GM11168 (cell line): Measurements from ENCODE around the gene RAB1A.

Experiments
- in situ Hi-C: fragments of 300-500 bp; cut with MboI; formaldehyde crosslinking; loops from one replicate; pipeline ENCODE4 v1.12.0; 2022; ENCODE audit warnings: low sequenced_read_pairs; ENCODE audit not compliant: unreplicated experiment

RAB1A gene

DNA sequence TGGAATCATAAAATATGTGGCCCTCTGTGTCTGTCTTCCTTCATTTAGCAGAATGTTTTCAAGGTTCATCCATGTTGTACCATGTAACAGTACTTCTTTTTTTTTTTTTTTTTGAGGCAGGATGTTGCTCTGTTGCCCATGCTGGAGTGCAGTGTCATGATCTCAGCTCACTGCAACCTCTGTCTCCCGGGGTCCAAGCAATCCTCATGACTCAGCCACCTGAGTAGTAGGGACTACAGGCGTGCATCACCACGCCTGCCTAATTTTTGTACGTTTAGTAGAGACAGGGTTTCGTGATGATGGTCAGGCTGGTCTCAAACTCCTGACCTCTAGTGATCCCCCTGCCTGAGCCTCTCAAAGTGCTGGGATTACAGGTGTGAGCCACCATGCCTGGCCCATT is 31.2 kb downstream of the RAB1A start:
- in situ Hi-C loops = no loop called here

- in situ Hi-C loops = no loop called here
Measured at GRCh38 chr2:65097844-65098243, 32.1 kb downstream of the RAB1A start.

- in situ Hi-C loops = no loop called here
Measured at GRCh38 chr2:65096948-65097347, 33.0 kb downstream of the RAB1A start.

DNA sequence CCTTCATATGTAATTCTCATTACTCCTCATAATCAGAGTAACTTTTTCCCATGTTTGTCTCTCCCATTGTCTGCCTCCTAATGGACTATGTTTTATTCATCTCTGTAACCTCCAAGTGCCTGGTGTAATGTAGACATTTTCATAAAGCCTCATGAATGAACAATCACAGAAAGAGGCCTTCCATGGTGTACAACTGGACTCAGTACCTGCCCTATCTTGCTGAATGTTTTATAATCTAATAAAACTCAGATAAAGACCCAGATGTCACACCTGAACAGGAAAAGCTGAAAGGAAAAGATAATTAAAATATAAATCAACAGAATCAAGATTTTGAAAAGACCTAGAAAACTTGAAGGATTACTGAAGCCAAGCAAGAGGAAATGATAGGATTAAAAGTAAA is 36.7 kb downstream of the RAB1A start:
- in situ Hi-C loops = no loop called here

GRCh38 chr2:65092791-65093190 is 37.1 kb downstream of the RAB1A start:
- in situ Hi-C loops = no loop called here

DNA sequence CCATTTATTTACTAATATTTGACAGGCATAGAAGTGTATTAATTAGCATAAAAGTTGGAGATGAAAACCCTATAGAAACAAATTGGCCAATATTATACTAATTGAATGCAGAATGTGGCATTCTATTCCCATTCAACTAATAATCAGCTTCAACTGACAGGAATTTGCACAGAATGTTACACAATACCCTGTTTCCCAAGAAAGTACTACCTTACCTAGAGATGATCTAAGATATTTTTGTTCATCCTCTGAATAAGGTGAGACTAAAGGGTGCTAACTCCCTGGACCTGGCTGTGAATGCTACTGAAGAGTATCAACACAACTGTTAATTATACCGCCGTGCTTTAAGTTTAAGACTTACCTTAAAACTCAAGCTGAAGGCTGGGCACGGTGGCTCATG is 44.8 kb downstream of the RAB1A start:
- in situ Hi-C loops = no loop called here

DNA sequence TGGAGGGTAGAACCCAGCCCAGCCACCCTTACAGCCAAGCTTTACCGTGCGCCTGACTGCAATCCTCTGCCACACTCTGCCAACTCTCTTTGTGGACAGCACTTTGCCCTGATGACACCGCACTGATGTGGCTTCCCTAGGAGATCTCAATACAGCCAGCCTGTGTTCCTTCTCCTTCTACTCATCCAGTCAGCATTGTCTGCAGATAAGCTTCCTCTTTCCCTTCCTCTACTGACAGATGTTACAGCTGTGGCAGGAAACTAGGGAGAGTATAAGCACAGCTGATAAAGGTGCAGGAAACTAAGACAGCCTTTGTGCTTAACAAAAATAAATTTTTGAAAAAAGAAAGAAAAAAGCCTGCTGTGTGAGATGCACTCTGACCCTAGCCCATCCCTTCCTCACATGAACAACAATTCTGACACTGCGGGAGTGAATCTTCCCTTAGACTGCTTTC is 48.6 kb downstream of the RAB1A start:
- in situ Hi-C loops = no loop called here

GRCh38 chr2:65079017-65079416 is 50.9 kb downstream of the RAB1A start:
- in situ Hi-C loops = loop anchor here (10.0 kb wide), 1 partner anchor 496 kb away; no protein-coding TSS in a partner anchor

DNA sequence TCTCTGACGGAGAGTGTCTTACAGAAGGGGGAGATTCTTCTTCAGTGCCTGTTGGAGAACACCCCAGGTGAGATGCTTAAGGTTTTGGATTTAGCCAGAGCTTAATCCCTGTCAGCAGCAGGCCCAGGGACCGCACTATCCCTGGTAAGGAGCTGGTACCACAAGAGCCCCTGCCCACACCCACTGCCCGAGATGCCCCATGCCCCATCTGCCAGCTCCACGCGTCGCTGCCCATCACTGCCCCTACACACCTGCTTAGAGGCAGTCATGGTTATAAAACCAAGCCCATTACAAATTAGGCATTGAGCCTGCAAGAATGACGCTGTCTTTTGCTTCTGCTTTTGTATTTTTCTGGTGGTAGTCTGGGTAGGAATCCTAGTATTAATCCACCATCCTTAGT is 52.0 kb downstream of the RAB1A start:
- in situ Hi-C loops = loop anchor here (10.0 kb wide), 1 partner anchor 497 kb away; no protein-coding TSS in a partner anchor

DNA sequence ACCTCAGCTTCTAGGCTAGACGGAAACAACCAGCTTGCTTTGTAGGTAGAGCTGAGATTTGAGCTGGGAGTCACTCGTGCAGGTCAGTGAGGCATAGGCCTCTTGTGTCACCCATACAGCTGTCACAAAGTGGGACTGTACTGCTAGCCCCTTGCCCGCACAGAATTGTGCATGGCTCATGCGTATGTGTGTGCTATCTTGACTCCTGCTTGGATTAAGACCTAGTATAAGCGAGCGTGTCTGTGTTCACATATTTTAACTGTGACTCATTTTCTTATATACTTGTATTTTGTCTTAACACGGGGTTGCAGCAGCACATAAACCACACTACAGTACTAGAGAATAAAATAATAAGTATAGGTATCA is 53.6 kb downstream of the RAB1A start:
- in situ Hi-C loops = loop anchor here (10.0 kb wide), 1 partner anchor 498 kb away; no protein-coding TSS in a partner anchor

DNA sequence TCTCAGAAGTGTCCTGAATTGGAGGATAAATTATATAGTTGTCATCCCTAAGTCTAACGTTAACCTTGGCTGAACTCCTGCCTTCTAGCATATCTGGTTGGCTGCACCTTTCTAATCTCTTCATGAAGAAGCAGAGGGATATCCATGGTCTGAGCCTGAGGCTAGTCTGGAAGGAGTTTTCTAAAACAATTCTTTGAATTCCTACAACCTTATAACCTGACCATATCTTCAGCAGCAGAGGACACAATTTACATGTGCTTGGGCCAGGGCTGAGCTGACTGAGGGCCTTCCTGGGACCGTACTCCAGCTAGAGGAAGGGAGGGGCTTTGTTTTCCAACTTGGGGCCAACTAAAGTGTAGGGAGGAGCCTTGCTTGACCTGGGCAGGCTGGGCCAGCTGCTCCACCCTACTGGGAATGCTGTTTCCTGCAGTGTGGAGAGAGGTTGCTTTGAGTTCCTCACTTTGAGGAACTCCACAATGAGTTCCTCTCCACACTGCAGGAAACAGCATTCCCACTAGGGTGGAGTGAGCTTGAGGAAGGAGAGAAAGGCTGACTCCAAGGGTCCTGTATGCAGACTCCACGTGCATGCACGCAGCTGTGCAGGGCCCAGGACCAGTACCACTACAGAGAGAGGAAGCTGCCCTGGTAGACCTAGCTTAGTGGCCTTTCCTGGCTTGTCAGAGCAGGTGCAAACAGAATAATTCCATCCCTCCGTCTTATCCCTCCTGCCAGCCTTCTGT is 54.1 kb downstream of the RAB1A start:
- in situ Hi-C loops = loop anchor here (10.0 kb wide), 1 partner anchor 499 kb away; no protein-coding TSS in a partner anchor

DNA sequence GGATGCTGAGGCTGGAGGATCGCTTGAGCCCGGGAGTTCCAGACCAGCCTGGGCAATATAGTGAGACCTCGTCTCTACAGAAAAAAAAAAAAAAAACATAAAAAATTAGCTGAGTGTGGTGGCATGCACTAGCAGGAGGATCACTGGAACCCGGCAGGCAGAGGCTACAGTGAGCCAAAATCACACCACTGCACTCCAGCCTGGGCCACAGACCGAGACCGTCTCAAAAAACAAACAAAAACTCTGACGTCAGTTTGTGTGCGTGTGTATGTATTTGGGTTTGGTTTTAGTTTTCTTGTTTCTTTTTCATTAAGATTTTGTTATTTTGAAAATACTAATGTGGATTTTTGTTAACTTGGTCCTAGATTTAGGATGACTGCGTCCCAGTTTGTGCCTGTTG is 54.7 kb downstream of the RAB1A start:
- in situ Hi-C loops = loop anchor here (10.0 kb wide), 1 partner anchor 500 kb away; no protein-coding TSS in a partner anchor

GRCh38 chr2:65073879-65074565 is 55.9 kb downstream of the RAB1A start:
- in situ Hi-C loops = loop anchor here (5.0 to 10.0 kb wide), 2 partner anchors 93 to 501 kb away; no protein-coding TSS in a partner anchor

GRCh38 chr2:65072181-65072970 is 57.5 kb downstream of the RAB1A start:
- in situ Hi-C loops = loop anchor here (5.0 to 10.0 kb wide), 2 partner anchors 95 to 502 kb away; no protein-coding TSS in a partner anchor

DNA sequence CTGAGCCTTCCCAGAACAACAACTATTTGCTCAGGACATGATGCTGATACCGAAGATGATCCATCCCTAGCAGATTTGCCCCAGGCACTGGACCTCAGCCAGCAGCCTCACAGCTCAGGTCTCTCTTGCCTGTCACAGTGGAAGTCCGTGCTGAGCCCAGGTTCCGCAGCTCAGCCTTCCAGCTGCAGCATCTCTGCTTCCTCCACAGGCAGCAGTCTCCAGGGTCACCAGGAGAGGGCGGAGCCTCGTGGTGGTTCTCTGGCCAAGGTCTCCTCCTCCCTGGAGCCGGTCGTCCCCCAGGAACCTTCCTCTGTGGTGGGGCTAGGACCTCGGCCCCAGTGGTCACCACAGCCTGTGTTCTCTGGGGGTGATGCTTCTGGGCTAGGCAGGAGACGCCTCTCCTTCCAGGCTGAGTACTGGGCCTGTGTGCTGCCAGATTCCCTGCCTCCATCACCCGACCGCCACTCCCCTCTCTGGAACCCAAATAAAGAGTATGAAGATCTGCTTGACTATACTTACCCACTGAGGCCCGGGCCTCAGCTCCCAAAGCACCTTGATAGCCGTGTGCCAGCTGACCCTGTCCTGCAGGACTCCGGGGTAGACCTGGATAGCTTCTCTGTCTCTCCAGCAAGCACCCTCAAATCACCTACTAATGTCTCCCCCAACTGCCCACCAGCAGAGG is 58.3 kb downstream of the RAB1A start:
- in situ Hi-C loops = loop anchor here (5.0 to 10.0 kb wide), 2 partner anchors 96 to 503 kb away; no protein-coding TSS in a partner anchor

- in situ Hi-C loops = loop anchor here (5.0 to 10.0 kb wide), 2 partner anchors 96 to 504 kb away; no protein-coding TSS in a partner anchor
Measured at GRCh38 chr2:65070856-65071255, 59.0 kb downstream of the RAB1A start.

DNA sequence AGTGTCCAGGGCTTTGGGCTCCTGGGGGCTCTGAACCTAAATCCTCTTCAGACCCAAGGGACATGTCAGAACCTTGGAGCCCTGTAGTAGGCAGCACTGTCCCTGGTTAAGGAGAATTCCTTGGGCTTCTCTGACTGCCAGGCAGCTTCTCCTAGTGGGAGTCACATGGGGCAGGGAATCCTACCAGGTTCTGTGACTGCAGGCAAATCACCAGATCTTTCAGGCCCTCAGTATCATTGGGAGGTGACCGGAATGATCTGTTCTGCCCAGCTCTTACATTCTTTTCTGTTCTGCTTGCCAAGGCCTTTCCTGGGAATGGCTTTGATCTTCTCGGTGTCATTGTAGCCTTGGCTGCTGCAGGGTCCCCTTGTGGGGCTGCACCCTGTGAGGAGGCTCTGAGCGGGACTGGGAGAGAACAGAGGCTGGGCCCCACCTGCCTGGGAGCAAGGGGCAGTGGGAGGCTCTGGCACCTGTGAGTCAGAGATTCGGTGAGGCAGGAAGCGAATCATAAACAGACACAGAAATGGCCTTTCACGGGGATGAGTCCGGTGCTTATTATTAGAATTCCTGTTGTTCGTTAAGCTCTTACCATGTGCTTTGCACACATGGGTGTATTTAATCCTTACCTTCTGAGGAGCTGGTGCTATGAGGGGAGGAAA is 59.6 kb downstream of the RAB1A start:
- in situ Hi-C loops = loop anchor here (5.0 to 10.0 kb wide), 2 partner anchors 97 to 504 kb away; no protein-coding TSS in a partner anchor

DNA sequence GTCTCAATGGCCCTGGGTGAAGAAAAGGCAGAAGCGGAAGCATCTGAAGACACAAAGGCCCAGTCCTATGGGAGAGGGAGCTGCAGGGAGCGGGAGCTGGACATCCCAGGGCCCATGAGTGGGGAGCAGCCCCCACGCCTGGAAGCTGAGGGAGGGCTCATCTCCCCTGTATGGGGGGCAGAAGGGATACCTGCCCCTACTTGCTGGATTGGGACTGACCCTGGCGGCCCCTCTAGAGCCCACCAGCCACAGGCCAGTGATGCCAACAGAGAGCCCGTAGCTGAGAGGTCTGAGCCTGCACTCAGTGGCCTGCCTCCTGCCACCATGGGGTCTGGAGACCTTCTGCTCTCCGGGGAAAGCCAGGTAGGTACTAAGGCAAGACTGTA is 60.5 kb downstream of the RAB1A start:
- in situ Hi-C loops = no loop called here
